Endothelial cell (in vitro differentiated cells): Measurements from ENCODE around the gene NAA35. TPM values are rescaled to one million over a fixed set of nuclear protein-coding genes. Genes with fewer than 3 reads are reported as not detected.
A peak's percentile ranks its signal among the peaks of the same experiment; 100 is the strongest.

Source experiments
- DNase-seq: peaks from one replicate; pipeline ENCODE4 v3.0.0; 2021; ENCODE audit warnings: low spot score
- H3K27ac Mint-ChIP-seq: one replicate; pipeline ENCODE4 v1.8.0; 2021; ENCODE audit warnings: mixed read lengths, inconsistent platforms; ENCODE audit not compliant: unreplicated experiment
- H3K27me3 Mint-ChIP-seq: one replicate; pipeline ENCODE4 v1.8.0; 2021; ENCODE audit warnings: mild to moderate bottlenecking, moderate library complexity, mixed read lengths, inconsistent platforms; ENCODE audit not compliant: unreplicated experiment
- H3K36me3 Mint-ChIP-seq: one replicate; pipeline ENCODE4 v1.8.0; 2021; ENCODE audit warnings: mild to moderate bottlenecking, low read depth, mixed read lengths, inconsistent platforms; ENCODE audit not compliant: unreplicated experiment
- H3K4me1 Mint-ChIP-seq: one replicate; pipeline ENCODE4 v1.8.0; 2021; ENCODE audit warnings: mild to moderate bottlenecking, mixed read lengths, inconsistent platforms; ENCODE audit not compliant: unreplicated experiment
- H3K4me3 Mint-ChIP-seq: one replicate; pipeline ENCODE4 v1.8.0; 2021; ENCODE audit warnings: mild to moderate bottlenecking, mixed read lengths, inconsistent platforms; ENCODE audit not compliant: unreplicated experiment
- H3K9me3 Mint-ChIP-seq: one replicate; pipeline ENCODE4 v1.8.0; 2021; ENCODE audit warnings: mixed read lengths, inconsistent platforms; ENCODE audit not compliant: unreplicated experiment
- CTCF ChIP-seq: fragments of 200-600 bp; sonication (generic); IDR thresholded peaks from one replicate; pipeline ENCODE4 v1.5.0; 2021; ENCODE audit warnings: antibody characterized with exemption; ENCODE audit not compliant: unreplicated experiment
- total RNA-seq: library from RNA; stranded (reverse); fragmentation: NEBNext Ultra II Directional; extraction: Animal tissue kit (Norgen Biotek cat#: 25700); gene quantifications from one replicate; pipeline ENCODE4 v1.2.1, GENCODE V29; 2021; ENCODE audit not compliant: unreplicated experiment

Gene NAA35
- total RNA-seq, 1 donor from 2014 or later = 23.4 TPM

GRCh38 chr9:85978496-85978895, 37.5 kb downstream of the NAA35 start:
- Mint-ChIP-seq H3K27me3 (no peaks in the 10 kb centered on the region), H3K4me3 (no peak overlapping the region), H3K9me3 (no peaks in the 10 kb centered on the region), H3K4me1 (no peaks in the 10 kb centered on the region), H3K36me3 (peaks cover 18% of the 10 kb centered on the region), H3K27ac (no peak overlapping the region)
- TF ChIP-seq CTCF = no peak
- no peak for DNase-seq

- no peak for TF ChIP-seq CTCF
- Mint-ChIP-seq H3K9me3 (no peaks in the 10 kb centered on the region), H3K27ac (no peak overlapping the region), H3K36me3 (peaks cover 26% of the 10 kb centered on the region), H3K4me3 (no peak overlapping the region), H3K27me3 (peaks cover 1% of the 10 kb centered on the region), H3K4me1 (no peaks in the 10 kb centered on the region)
- no peak for DNase-seq
Observed at GRCh38 chr9:85981369-85981768, 40.4 kb downstream of the NAA35 start.

- peaks cover 28% of the 10 kb centered on the region for H3K36me3 Mint-ChIP-seq
- H3K4me1 Mint-ChIP-seq = no peaks in the 10 kb centered on the region
- peaks cover 1% of the 10 kb centered on the region for H3K27me3 Mint-ChIP-seq
- H3K27ac Mint-ChIP-seq = no peak overlapping the region
- DNase-seq = no peak
- H3K4me3 Mint-ChIP-seq = no peak overlapping the region
- TF ChIP-seq CTCF = no peak
- no peaks in the 10 kb centered on the region for H3K9me3 Mint-ChIP-seq
Observed at GRCh38 chr9:85984457-85984856, 43.5 kb downstream of the NAA35 start.

- no peak for TF ChIP-seq CTCF
- Mint-ChIP-seq H3K9me3 (no peaks in the 10 kb centered on the region), H3K4me1 (no peaks in the 10 kb centered on the region), H3K27ac (no peak overlapping the region), H3K36me3 (peaks cover 32% of the 10 kb centered on the region), H3K27me3 (peaks cover 1% of the 10 kb centered on the region), H3K4me3 (no peak overlapping the region)
- DNase-seq = no peak
Observed at GRCh38 chr9:85987236-85987635, 46.3 kb downstream of the NAA35 start.

GRCh38 chr9:85994191-85994590, 53.2 kb downstream of the NAA35 start:
- no peaks in the 10 kb centered on the region for H3K4me1 Mint-ChIP-seq

More at GRCh38 chr9:85994191-85994590, 53.2 kb downstream of the NAA35 start:
- Mint-ChIP-seq H3K36me3 (peaks cover 28% of the 10 kb centered on the region), H3K27me3 (no peaks in the 10 kb centered on the region), H3K4me3 (peak overlapping the region; percentile 51), H3K9me3 (no peaks in the 10 kb centered on the region), H3K27ac (no peak overlapping the region)
- no peak for DNase-seq
- no peak for TF ChIP-seq CTCF
